PFSK-1 (cell line): ENCODE data around the gene IPPK.

Source experiments
- FOXP2 ChIP-seq: optimal IDR thresholded peaks from 2 replicates; pipeline ENCODE3; 2011; ENCODE audit warnings: borderline replicate concordance, control low read depth, inconsistent platforms; ENCODE audit not compliant: insufficient read depth; ENCODE audit errors: extremely low read length, extremely low read depth
- POLR2AphosphoS5 ChIP-seq: IDR thresholded peaks from 2 replicates; pipeline ENCODE4 v1.6.1; 2012; ENCODE audit warnings: low read depth, mild to moderate bottlenecking, control low read depth, low read length, moderate library complexity
- REST ChIP-seq, 2 experiments: IDR thresholded peaks; 2 replicates each; pipeline versions ENCODE4 v1.6.1 to v1.8.0; 2011 to 2012; ENCODE audit warnings: low read depth in 2 of 2, low read length in 2 of 2, control low read depth in 1 of 2, inconsistent platforms in 1 of 2, mild to moderate bottlenecking in 1 of 2, moderate library complexity in 1 of 2; ENCODE audit not compliant: insufficient read depth in 1 of 2
- SIN3A ChIP-seq: IDR thresholded peaks from 2 replicates; pipeline ENCODE4 v1.6.1; 2012; ENCODE audit warnings: mild to moderate bottlenecking, low read length, moderate library complexity, borderline replicate concordance; ENCODE audit not compliant: insufficient read depth
- TAF1 ChIP-seq: IDR thresholded peaks from 2 replicates; pipeline ENCODE4 v1.6.1; 2012; ENCODE audit warnings: low read length, control low read depth, borderline replicate concordance; ENCODE audit not compliant: insufficient read depth

The IPPK gene

DNA sequence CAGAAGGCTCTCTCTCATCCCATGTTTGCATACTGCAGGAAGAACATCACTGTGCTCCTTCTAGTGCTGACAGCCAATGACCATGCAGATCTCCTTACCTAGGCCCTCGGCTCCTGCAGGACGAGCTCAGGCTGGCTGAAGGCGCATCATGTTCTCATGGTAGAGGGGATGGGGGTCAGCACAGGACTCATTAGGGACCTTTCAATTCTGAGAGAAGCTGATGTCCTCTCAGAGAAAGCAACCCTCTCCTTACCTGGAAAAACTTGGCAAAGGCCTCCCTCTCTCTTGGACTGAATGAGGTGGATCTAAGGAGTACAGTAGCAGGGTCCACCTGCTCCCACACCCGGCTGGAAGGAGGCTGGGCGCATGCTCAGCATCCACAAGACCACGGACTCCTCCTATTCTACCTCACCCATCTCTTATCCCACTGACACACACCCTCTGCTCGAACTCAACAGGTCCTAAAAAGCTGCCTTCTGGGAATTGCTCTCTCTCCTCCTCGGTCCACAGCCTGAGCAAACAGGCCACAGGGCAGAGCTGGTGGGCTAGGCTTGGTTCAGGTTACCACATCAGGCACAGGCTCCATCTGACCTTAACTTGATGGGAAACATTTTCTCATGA, 2.9 kb downstream of the IPPK start:
- no peak for TF ChIP-seq REST (IDR thresholded peaks at IDR 0.05; ENCODE audit: insufficient read depth in 1 of 2, low read depth in 2 of 2, low read length in 2 of 2)
- TF ChIP-seq FOXP2 = no peak
- no peak for TF ChIP-seq SIN3A
- no peak for TF ChIP-seq TAF1
- no peak for TF ChIP-seq POLR2AphosphoS5

DNA sequence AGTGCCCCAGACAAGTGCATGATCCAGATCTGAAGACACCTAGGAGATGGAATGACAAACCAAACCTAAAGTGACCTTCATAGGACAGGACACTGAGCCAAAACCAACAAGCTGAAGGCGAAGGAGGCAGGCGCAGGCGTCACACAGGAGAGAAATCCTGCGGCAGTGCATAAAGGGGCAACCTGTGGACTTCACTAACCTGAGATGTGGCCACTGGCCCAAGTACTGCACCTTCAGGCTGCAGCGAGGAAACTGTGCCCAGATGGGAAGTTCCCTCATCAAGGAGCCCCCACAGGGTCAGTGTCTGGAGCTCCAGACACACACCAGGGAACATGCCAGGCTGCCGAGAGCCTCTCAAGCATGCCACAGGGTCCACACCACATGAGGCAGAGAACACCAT, 3.7 kb downstream of the IPPK start:
- TF ChIP-seq SIN3A = no peak
- TF ChIP-seq REST (IDR thresholded peaks at IDR 0.05; ENCODE audit: insufficient read depth in 1 of 2, low read depth in 2 of 2, low read length in 2 of 2) = no peak
- TF ChIP-seq POLR2AphosphoS5 = no peak
- TF ChIP-seq FOXP2 = no peak
- no peak for TF ChIP-seq TAF1

- TF ChIP-seq FOXP2 = no peak
- no peak for TF ChIP-seq SIN3A
- TF ChIP-seq POLR2AphosphoS5 = no peak
- no peak for TF ChIP-seq REST (IDR thresholded peaks at IDR 0.05; ENCODE audit: insufficient read depth in 1 of 2, low read depth in 2 of 2, low read length in 2 of 2)
- TF ChIP-seq TAF1 = no peak
Observed at GRCh38 chr9:92665836-92666235, 4.1 kb downstream of the IPPK start.

DNA sequence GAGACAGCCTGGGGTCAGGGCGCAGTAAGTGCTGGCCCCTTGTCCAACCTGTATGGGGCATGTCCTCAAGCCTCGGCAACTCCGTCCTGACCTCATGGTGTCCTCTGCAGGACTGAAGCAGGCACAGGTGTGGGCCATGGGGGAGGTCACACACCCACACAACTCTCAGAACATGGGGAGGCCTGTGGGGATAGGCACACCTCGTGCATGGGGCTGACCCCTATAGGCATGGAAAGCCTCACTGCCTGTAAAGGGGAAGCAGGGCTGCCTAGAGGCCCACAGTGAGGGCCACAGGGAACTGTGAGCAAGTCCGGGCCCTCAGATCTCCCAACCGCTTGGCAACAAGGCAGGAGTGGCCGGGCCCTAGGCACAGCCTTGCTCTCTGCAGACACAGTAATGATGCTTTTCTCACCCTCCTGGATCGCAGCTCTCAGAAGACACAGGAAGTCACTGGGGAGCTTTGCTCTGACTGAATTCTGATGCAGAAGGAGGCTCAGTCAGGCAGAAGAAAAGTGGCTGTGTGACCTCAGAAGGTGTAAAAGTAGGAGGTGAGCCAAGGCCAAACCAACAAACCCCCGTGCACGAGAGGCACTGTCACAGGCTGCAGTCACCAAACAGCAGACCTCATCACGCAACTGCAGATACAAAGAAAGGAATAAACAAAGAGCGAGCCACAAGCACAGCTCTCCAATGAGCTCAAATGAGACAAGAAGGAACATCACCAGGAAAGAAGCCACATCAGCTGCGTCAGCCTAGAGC, 5.4 kb downstream of the IPPK start:
- TF ChIP-seq FOXP2 (peak; percentile 15), POLR2AphosphoS5 (no peak)

- no peak for TF ChIP-seq SIN3A
- no peak for TF ChIP-seq POLR2AphosphoS5
- no peak for TF ChIP-seq TAF1
- no peak for TF ChIP-seq FOXP2
- TF ChIP-seq REST (IDR thresholded peaks at IDR 0.05; ENCODE audit: insufficient read depth in 1 of 2, low read depth in 2 of 2, low read length in 2 of 2) = no peak
Observed at GRCh38 chr9:92663951-92664350, 6.0 kb downstream of the IPPK start.
